H1 (cell line): ENCODE measurements around the gene RASEF. TPM values are rescaled to one million over a fixed set of nuclear protein-coding genes. Genes with fewer than 3 reads are reported as not detected.

ENCODE experiments used
- CTCF ChIA-PET: fragments of 300-600 bp; sonication (Branson Sonifier 250); formaldehyde crosslinking; loops from one replicate; lab custom pipeline; 2021; ENCODE audit not compliant: partially characterized antibody; lab: Charles Lee
- POLR2A ChIA-PET: fragments of 300-600 bp; sonication (Branson Sonifier 250); formaldehyde crosslinking; loops from one replicate; lab custom pipeline; 2021; ENCODE audit warnings: inconsistent platforms; ENCODE audit not compliant: partially characterized antibody; lab: Charles Lee
- DNase-seq, 2 experiments: peaks; one replicate each; pipeline versions ENCODE4 v3.0.0 to v3.0.0-alpha.2; 2010 to 2022; ENCODE audit warnings: low spot score in 2 of 2, low read depth in 1 of 2, mixed read lengths in 1 of 2
- FAIRE-seq: peaks from 2 replicates; lab custom pipeline; 2011; peaks lifted over from hg19 to GRCh38; lab: Jason Lieb, UNC
- H2AFZ ChIP-seq: 2 replicates; pipeline ENCODE4 v1.8.1; 2012; ENCODE audit warnings: low read length, inconsistent platforms
- H2AK5ac ChIP-seq: 2 replicates; pipeline ENCODE4 v1.6.1; 2013; ENCODE audit warnings: low read depth, low read length
- H2BK120ac ChIP-seq: replicated peaks from 2 replicates; pipeline ENCODE3; 2013; ENCODE audit warnings: low read depth, low read length, inconsistent platforms
- H2BK12ac ChIP-seq: 2 replicates; pipeline ENCODE4 v1.6.1; 2013; ENCODE audit warnings: low read depth, low read length
- H2BK15ac ChIP-seq: 2 replicates; pipeline ENCODE4 v1.6.1; 2013; ENCODE audit warnings: low read length
- H2BK20ac ChIP-seq: 2 replicates; pipeline ENCODE4 v1.6.1; 2013; ENCODE audit warnings: low read length
- H2BK5ac ChIP-seq: 2 replicates; pipeline ENCODE4 v1.6.1; 2013; ENCODE audit warnings: low read depth, low read length
- H3K14ac ChIP-seq: 2 replicates; pipeline ENCODE4 v1.6.1; 2013; ENCODE audit warnings: inconsistent platforms; ENCODE audit not compliant: insufficient read length
- H3K18ac ChIP-seq: 2 replicates; pipeline ENCODE4 v1.6.1; 2013; ENCODE audit warnings: low read length; ENCODE audit errors: extremely low read depth
- H3K23ac ChIP-seq: 2 replicates; pipeline ENCODE4 v1.6.1; 2013; ENCODE audit warnings: inconsistent platforms; ENCODE audit not compliant: insufficient read length
- H3K23me2 ChIP-seq: 2 replicates; pipeline ENCODE4 v1.6.1; 2013; ENCODE audit warnings: low read depth, low read length
- H3K27ac ChIP-seq: 2 replicates; pipeline ENCODE4 v1.6.1; 2011; ENCODE audit warnings: low read depth, low read length, inconsistent platforms
- H3K27me3 ChIP-seq, 4 experiments: replicated peaks in 1 of 4; 1 replicate in 1 of 4; 2 replicates in 3 of 4; pipeline versions ENCODE4 v1.6.1 to v1.8.1; 2011 to 2013; ENCODE audit warnings: low read length in 3 of 4, mild to moderate bottlenecking in 3 of 4, inconsistent platforms in 2 of 4, mixed read lengths in 2 of 4, moderate library complexity in 1 of 4; ENCODE audit not compliant: control insufficient read depth in 3 of 4, insufficient read depth in 3 of 4; ENCODE audit errors: extremely low read depth in 1 of 4
- H3K36me3 ChIP-seq, 4 experiments: 2 replicates each; pipeline versions ENCODE4 v1.6.1 to v1.8.1; 2011 to 2013; ENCODE audit warnings: mild to moderate bottlenecking in 4 of 4, low read length in 3 of 4, moderate library complexity in 2 of 4, control low read depth in 1 of 4, inconsistent platforms in 1 of 4; ENCODE audit not compliant: insufficient read depth in 4 of 4, control insufficient read depth in 2 of 4
- H3K4ac ChIP-seq: replicated peaks from 2 replicates; pipeline ENCODE3; 2013; ENCODE audit warnings: low read length, low read depth, mixed read lengths, inconsistent platforms; ENCODE audit not compliant: insufficient read length
- H3K4me1 ChIP-seq, 4 experiments: replicated peaks in 1 of 4; 1 replicate in 1 of 4; 2 replicates in 3 of 4; pipeline versions ENCODE4 v1.6.1 to v1.8.1; 2011 to 2013; ENCODE audit warnings: low read length in 3 of 4, inconsistent platforms in 2 of 4, mixed read lengths in 1 of 4; ENCODE audit not compliant: insufficient read depth in 4 of 4, control insufficient read depth in 3 of 4
- H3K4me2 ChIP-seq, 2 experiments: 2 replicates each; pipeline versions ENCODE4 v1.6.1 to v1.8.1; 2011 to 2013; ENCODE audit warnings: low read depth in 2 of 2, low read length in 2 of 2, control low read depth in 1 of 2, inconsistent platforms in 1 of 2, mild to moderate bottlenecking in 1 of 2; ENCODE audit not compliant: insufficient read depth in 1 of 2
- H3K4me3 ChIP-seq, 4 experiments: fragments of 200-600, 300-600 bp in 1 of 4; sonication (generic), shearing (Covaris generic), sonication (Bioruptor Twin) in 1 of 4; 2 replicates each; pipeline versions ENCODE4 v1.5.1 to v1.8.1; 2011 to 2016; ENCODE audit warnings: low read length in 4 of 4, low read depth in 3 of 4, control low read depth in 2 of 4, inconsistent platforms in 2 of 4, mild to moderate bottlenecking in 2 of 4, mixed read lengths in 1 of 4, moderate library complexity in 1 of 4; ENCODE audit not compliant: insufficient read depth in 2 of 4; ENCODE audit errors: extremely low read depth in 1 of 4
- H3K56ac ChIP-seq: replicated peaks from 2 replicates; pipeline ENCODE3; 2013; ENCODE audit warnings: low read depth, mild to moderate bottlenecking, mixed read lengths, low read length, inconsistent platforms; ENCODE audit not compliant: insufficient read length
- H3K79me1 ChIP-seq: 2 replicates; pipeline ENCODE4 v1.6.1; 2013; ENCODE audit warnings: low read depth, low read length, control low read depth
- H3K79me2 ChIP-seq, 2 experiments: 2 replicates each; pipeline versions ENCODE4 v1.6.1 to v1.8.1; 2012 to 2013; ENCODE audit warnings: low read length in 2 of 2, mild to moderate bottlenecking in 2 of 2, inconsistent platforms in 1 of 2; ENCODE audit not compliant: insufficient read depth in 2 of 2, control insufficient read depth in 1 of 2
- H3K9ac ChIP-seq, 4 experiments: replicated peaks in 1 of 4; 1 replicate in 1 of 4; 2 replicates in 3 of 4; pipeline versions ENCODE4 v1.6.1 to v1.8.1; 2011 to 2013; ENCODE audit warnings: low read depth in 3 of 4, low read length in 3 of 4, control low read depth in 2 of 4, mild to moderate bottlenecking in 2 of 4, moderate library complexity in 2 of 4, inconsistent platforms in 1 of 4; ENCODE audit errors: extremely low read depth in 1 of 4
- H3K9me3 ChIP-seq, 2 experiments: 2 replicates each; pipeline versions ENCODE4 v1.6.1 to v1.8.1; 2012 to 2013; ENCODE audit warnings: mild to moderate bottlenecking in 2 of 2, moderate library complexity in 2 of 2, control low read depth in 1 of 2, inconsistent platforms in 1 of 2, low read depth in 1 of 2, low read length in 1 of 2, mixed read lengths in 1 of 2; ENCODE audit not compliant: insufficient read depth in 2 of 2
- H4K20me1 ChIP-seq, 2 experiments: replicated peaks in 1 of 2; 2 replicates each; pipeline versions ENCODE3 to v1.8.1; 2011 to 2013; ENCODE audit warnings: inconsistent platforms in 2 of 2, low read length in 2 of 2, mild to moderate bottlenecking in 1 of 2; ENCODE audit not compliant: insufficient read depth in 2 of 2, control insufficient read depth in 1 of 2
- H4K5ac ChIP-seq: 2 replicates; pipeline ENCODE4 v1.6.1; 2013; ENCODE audit warnings: low read length, low read depth, mixed read lengths, inconsistent platforms; ENCODE audit not compliant: insufficient read length
- H4K8ac ChIP-seq: 2 replicates; pipeline ENCODE4 v1.8.0; 2013; ENCODE audit warnings: mild to moderate bottlenecking, moderate library complexity, low read length, inconsistent platforms; ENCODE audit not compliant: insufficient read depth; ENCODE audit errors: extremely low read depth
- H4K91ac ChIP-seq: replicated peaks from 2 replicates; pipeline ENCODE3; 2013; ENCODE audit warnings: low read length, mixed read lengths, inconsistent platforms; ENCODE audit not compliant: insufficient read length
- GABPA ChIP-seq: IDR thresholded peaks from 2 replicates; pipeline ENCODE4 v1.6.1; 2011; ENCODE audit warnings: mild to moderate bottlenecking, low read length, moderate library complexity, borderline replicate concordance; ENCODE audit not compliant: insufficient read depth
- JUND ChIP-seq: IDR thresholded peaks from 2 replicates; pipeline ENCODE4 v1.6.1; 2011; ENCODE audit warnings: mild to moderate bottlenecking, improper control_type of control experiment, low read length
- KDM5A ChIP-seq: fragments of 200-600 bp; IDR thresholded peaks from 2 replicates; pipeline ENCODE4 v1.7.1; 2012; ENCODE audit warnings: mild to moderate bottlenecking, low read length, inconsistent platforms, mixed read lengths
- RAD21 ChIP-seq, 2 experiments: IDR thresholded peaks in 1 of 2; conservative IDR thresholded peaks in 1 of 2; 2 replicates each; pipeline ENCODE4 v1.6.1; 2011; ENCODE audit warnings: low read depth in 2 of 2, low read length in 2 of 2, improper control_type of control experiment in 1 of 2, inconsistent platforms in 1 of 2, mild to moderate bottlenecking in 1 of 2, moderate library complexity in 1 of 2
- RBBP5 ChIP-seq: IDR thresholded peaks from 2 replicates; pipeline ENCODE4 v1.7.1; 2012; ENCODE audit warnings: low read depth, mild to moderate bottlenecking, inconsistent platforms, low read length, moderate library complexity, borderline replicate concordance
- SAP30 ChIP-seq: fragments of 300-600 bp; sonication (generic); IDR thresholded peaks from 2 replicates; pipeline ENCODE4 v1.7.1; 2012; ENCODE audit warnings: low read length, moderate library complexity, mild to moderate bottlenecking, inconsistent platforms; ENCODE audit not compliant: insufficient read depth, insufficient replicate concordance
- TEAD4 ChIP-seq: IDR thresholded peaks from 2 replicates; pipeline ENCODE4 v1.6.1; 2012; ENCODE audit warnings: low read depth, low read length, inconsistent platforms, mixed read lengths
- WGBS, 2 experiments: shearing (Covaris generic) in 1 of 2; methylation state at CpG; one replicate each; pipeline versions ENCODE4 v1.1.6 to v1.1.7; 2013 to 2015; ENCODE audit warnings: low lambda C conversion rate in 2 of 2, mixed read lengths in 2 of 2, inconsistent platforms in 1 of 2, low coverage in 1 of 2, missing lambda C conversion rate in 1 of 2; ENCODE audit not compliant: insufficient replicate concordance in 2 of 2, insufficient coverage in 1 of 2, insufficient read length in 1 of 2; ENCODE audit errors: extremely low coverage in 1 of 2, missing lambda C conversion rate in 1 of 2; 5-methylcytosine and 5-hydroxymethylcytosine counted together
- polyA plus RNA-seq, 7 experiments: library from polyadenylated mRNA; depleted of rRNA in 3 of 7; stranded (reverse) in 5 of 7; unstranded in 2 of 7; fragments of >200 nt in 5 of 7; fragments of 200-250 nt in 2 of 7; gene quantifications; 1 replicate in 5 of 7; 2 replicates in 1 of 7; 4 replicates in 1 of 7; pipeline versions ENCODE4 v1.2.1 to v1.2.3, GENCODE V29; 2011 to 2013; ENCODE audit warnings: missing spikeins in 2 of 7, mixed read lengths in 2 of 7
- total RNA-seq: library from RNA; stranded (reverse); fragmentation: NEBNext Ultra II Directional; extraction: Animal tissue kit (Norgen Biotek cat#: 25700); gene quantifications from 2 replicates; pipeline ENCODE4 v1.2.1, GENCODE V29; 2021

The RASEF gene
- total and polyA plus RNA-seq, 2 of the 8 experiments (the other 6 are each of a cell fraction or from before 2014, with no cell fraction given): 1.1 to 4.6 TPM

DNA sequence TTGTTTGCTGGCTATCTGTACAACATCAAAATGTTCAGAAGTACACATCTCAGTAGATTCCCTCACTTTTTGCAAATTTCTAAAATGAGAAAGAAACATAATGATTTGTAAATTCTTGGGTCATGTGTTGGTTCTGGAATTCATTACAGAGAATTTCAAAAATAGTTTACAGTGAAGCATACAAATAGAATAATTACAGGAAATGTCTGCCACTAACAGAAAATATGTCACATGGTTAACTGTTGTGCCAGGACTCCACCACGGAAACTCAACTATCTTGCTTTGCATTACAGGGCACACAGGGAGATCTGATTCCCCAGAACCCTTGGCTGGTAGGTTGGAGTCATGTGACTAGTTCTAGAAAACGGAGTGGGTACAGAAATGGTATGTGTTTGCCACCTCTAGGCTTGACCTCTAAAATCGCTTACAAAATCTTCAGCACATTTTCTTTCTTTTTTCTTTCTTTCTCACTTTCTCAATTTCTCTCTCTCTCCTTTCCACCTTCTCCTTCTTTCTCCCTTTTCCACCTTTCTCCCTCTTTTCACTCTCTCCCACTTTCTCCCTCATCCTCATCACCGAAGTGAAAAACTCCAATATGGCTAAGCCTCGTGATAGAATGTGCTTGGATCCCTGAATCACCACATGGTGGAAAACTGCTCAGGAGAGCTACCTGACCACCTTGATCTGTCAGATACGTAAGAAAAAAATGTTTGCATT, 32.4 kb downstream of the RASEF start:
- Histone ChIP-seq H3K23me2 (no peaks in the 10 kb centered on the region), H2BK5ac (no peak overlapping the region), H3K79me2 (no peaks in the 10 kb centered on the region), H3K23ac (no peak overlapping the region), H3K27ac (no peak overlapping the region), H3K4ac (no peak overlapping the region), H3K27me3 (no peaks in the 10 kb centered on the region), H4K20me1 (no peaks in the 10 kb centered on the region), H4K5ac (no peak overlapping the region), H3K79me1 (no peaks in the 10 kb centered on the region), H3K4me3 (no peak overlapping the region), H2AK5ac (no peak overlapping the region), H2BK12ac (no peak overlapping the region), H3K36me3 (no peaks in the 10 kb centered on the region), H4K8ac (no peak overlapping the region), H3K56ac (no peak overlapping the region), H3K4me1 (no peaks in the 10 kb centered on the region; a peak in 1 of 7 replicates), H3K9ac (no peak overlapping the region), H2AFZ (no peak overlapping the region), H3K18ac (no peak overlapping the region), H2BK15ac (no peak overlapping the region), H3K9me3 (no peaks in the 10 kb centered on the region), H3K4me2 (no peak overlapping the region), H2BK20ac (no peak overlapping the region), H3K14ac (no peak overlapping the region), H2BK120ac (no peak overlapping the region), H4K91ac (no peak overlapping the region)
- ChIA-PET POLR2A (no interaction called here), CTCF (no interaction called here)
- DNase-seq (no peak), FAIRE-seq (no peak)
- WGBS, 2 experiments: 93 to 100% methylated on average over 1 to 6 of the region's 6 CpGs
- TF ChIP-seq RBBP5: no peak
- TF ChIP-seq SAP30: no peak
- no peak for TF ChIP-seq KDM5A
- no peak for TF ChIP-seq RAD21 (IDR thresholded peaks at IDR 0.05 in 1 of 2, conservative IDR thresholded peaks at IDR 0.05 in 1 of 2; ENCODE audit: low read depth in 2 of 2, low read length in 2 of 2)
- TF ChIP-seq JUND: no peak
- no peak for TF ChIP-seq GABPA
- TF ChIP-seq TEAD4: no peak
